Thoracic aorta (tissue), 2 donors: ENCODE measurements around the gene SDHAF4. TPM values are rescaled to one million over a fixed set of nuclear protein-coding genes. Genes with fewer than 3 reads are reported as not detected.

Source experiments
- ATAC-seq: fragments of 150-250 bp; one replicate; pipeline ENCODE4 v1.8.0; 2017; ENCODE audit warnings: low read depth; ENCODE audit not compliant: insufficient number of reproducible peaks, low FRiP score
- DNase-seq: peaks from one replicate; pipeline ENCODE4 v3.0.0-alpha.2; 2020; ENCODE audit warnings: low spot score
- H3K27ac ChIP-seq, 2 donors: fragments of 200-600 bp; sonication (generic); 1 replicate in 1 of 2; 2 replicates in 1 of 2; pipeline ENCODE4 v1.5.1; 2016; ENCODE audit warnings: mild to moderate bottlenecking in 2 of 2, moderate library complexity in 2 of 2
- H3K27me3 ChIP-seq: fragments of 200-600 bp; sonication (generic); replicated peaks from 2 replicates; pipeline ENCODE4 v1.6.0; 2016; ENCODE audit warnings: mild to moderate bottlenecking; ENCODE audit not compliant: insufficient read depth
- H3K36me3 ChIP-seq: fragments of 200-600 bp; sonication (generic); one replicate; pipeline ENCODE4 v1.5.1; 2016
- H3K4me1 ChIP-seq, 2 donors: fragments of 200-600 bp; sonication (generic); 1 replicate in 1 of 2; 2 replicates in 1 of 2; pipeline versions ENCODE4 v1.5.1 to v1.6.0; 2016; ENCODE audit warnings: low read depth in 2 of 2, mild to moderate bottlenecking in 1 of 2; ENCODE audit not compliant: control insufficient read depth in 1 of 2
- H3K4me3 ChIP-seq: fragments of 200-600 bp; sonication (generic); 2 replicates; pipeline ENCODE4 v1.5.1; 2016; ENCODE audit warnings: mild to moderate bottlenecking
- H3K9me3 ChIP-seq: fragments of 200-600 bp; sonication (generic); 2 replicates; pipeline ENCODE4 v1.5.1; 2016
- CTCF ChIP-seq: fragments of 200-600 bp; sonication (generic); IDR thresholded peaks from one replicate; pipeline ENCODE4 v1.5.1; 2019; ENCODE audit warnings: antibody characterized with exemption
- total RNA-seq, 2 donors: library from RNA; depleted of rRNA; stranded (reverse); fragments of >200 nt; gene quantifications; one replicate each; pipeline versions ENCODE4 v1.1.0 to v1.2.3, GENCODE V29; 2016

SDHAF4 gene
- total RNA-seq, 2 donors from 2014 or later: 1.1 TPM; not detected in 1

GRCh38 chr6:70563530-70563929, 3.2 kb upstream of the SDHAF4 start:
- H3K27ac ChIP-seq: no peak overlapping the region
- no peaks in the 10 kb centered on the region for H3K36me3 ChIP-seq
- H3K4me1 ChIP-seq: peaks cover 5 to 6% of the 10 kb centered on the region in 2 donors
- ATAC-seq (no peak), DNase-seq (no peak)
- H3K4me3 ChIP-seq: no peak overlapping the region
- no peaks in the 10 kb centered on the region for H3K27me3 ChIP-seq
- H3K9me3 ChIP-seq: no peaks in the 10 kb centered on the region
- TF ChIP-seq CTCF: no peak

DNA sequence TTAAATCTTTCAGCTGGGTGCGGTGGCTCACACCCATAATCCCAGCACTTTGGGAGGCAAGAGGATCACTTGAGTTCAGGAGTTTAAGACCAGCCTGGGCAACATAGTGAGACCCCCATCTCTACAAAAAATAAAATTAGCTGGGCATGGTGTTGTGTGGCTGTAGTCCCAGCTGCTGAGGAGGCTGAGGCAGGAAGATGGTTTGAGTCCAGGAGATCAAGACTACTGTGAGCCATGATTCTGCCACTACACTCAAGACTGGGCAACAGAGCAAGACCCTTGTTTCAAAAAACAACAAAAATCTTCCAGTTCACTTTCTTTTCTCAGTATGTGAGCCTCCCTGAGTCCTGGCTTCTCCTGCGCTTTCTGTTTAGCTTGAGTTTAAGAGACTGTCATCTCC, 7.9 kb downstream of the SDHAF4 start:
- H3K4me3 ChIP-seq: no peak overlapping the region
- DNase-seq (no peak), ATAC-seq (no peak)
- no peaks in the 10 kb centered on the region for H3K36me3 ChIP-seq
- no peaks in the 10 kb centered on the region for H3K4me1 ChIP-seq
- H3K9me3 ChIP-seq: no peaks in the 10 kb centered on the region
- no peak overlapping the region for H3K27ac ChIP-seq
- no peaks in the 10 kb centered on the region for H3K27me3 ChIP-seq
- TF ChIP-seq CTCF: no peak

- no peaks in the 10 kb centered on the region for H3K36me3 ChIP-seq
- no peak overlapping the region for H3K4me3 ChIP-seq
- H3K27me3 ChIP-seq: no peaks in the 10 kb centered on the region
- no peaks in the 10 kb centered on the region for H3K9me3 ChIP-seq
- TF ChIP-seq CTCF: no peak
- ATAC-seq (no peak), DNase-seq (no peak)
- no peak overlapping the region for H3K27ac ChIP-seq
- no peaks in the 10 kb centered on the region for H3K4me1 ChIP-seq
Observed at GRCh38 chr6:70575899-70576495, 9.3 kb downstream of the SDHAF4 start.

DNA sequence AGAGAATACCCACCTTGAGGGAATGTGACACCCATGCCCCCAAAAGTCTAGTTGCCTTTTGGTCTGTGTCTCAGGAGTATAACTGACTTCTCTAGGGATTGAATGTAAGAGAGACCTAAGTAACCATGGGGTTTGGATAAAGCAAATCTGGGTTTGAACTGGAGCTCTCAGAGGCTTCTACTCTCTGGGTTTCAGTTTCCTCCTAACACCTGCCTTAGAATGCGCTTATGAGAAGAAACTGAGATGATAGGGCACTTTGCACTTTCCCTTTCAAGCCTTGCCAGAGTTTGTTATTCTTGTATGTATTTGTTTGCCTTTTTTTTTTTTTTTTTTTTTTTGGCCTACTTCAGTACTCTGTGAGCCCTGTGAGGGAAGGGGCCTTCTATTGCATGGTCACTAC, 19.4 kb downstream of the SDHAF4 start:
- Histone ChIP-seq H3K4me3 (no peak overlapping the region), H3K27ac (no peak overlapping the region), H3K4me1 (no peaks in the 10 kb centered on the region), H3K9me3 (no peaks in the 10 kb centered on the region), H3K27me3 (no peaks in the 10 kb centered on the region), H3K36me3 (peaks cover 3% of the 10 kb centered on the region)
- DNase-seq (no peak), ATAC-seq (no peak)
- no peak for TF ChIP-seq CTCF

DNA sequence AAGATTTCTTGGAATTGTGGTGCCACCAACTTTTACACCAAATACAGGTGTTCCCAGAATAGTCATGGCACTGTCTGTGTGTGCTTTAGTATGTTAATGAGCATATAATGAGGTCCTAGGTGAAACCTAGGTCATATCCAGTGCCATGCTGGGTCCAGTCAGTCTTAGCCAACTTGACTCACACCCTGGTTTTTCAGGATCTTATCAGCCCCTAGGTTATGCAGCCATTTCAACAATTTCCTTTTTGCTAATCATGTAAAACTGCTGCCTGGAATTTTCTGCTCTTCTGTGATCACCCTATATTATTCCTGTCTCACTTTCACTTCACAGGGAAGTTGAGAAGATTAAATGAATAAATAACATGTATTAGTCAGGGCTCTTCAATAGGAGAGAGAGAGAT, 23.7 kb downstream of the SDHAF4 start:
- no peak overlapping the region for H3K27ac ChIP-seq
- peaks cover 1% of the 10 kb centered on the region for H3K36me3 ChIP-seq
- no peaks in the 10 kb centered on the region for H3K27me3 ChIP-seq
- H3K4me3 ChIP-seq: no peak overlapping the region
- no peak for ATAC-seq
- TF ChIP-seq CTCF: no peak
- DNase-seq: no peak
- peaks cover 0 to 5% of the 10 kb centered on the region in 2 donors for H3K4me1 ChIP-seq
- H3K9me3 ChIP-seq: no peaks in the 10 kb centered on the region
